Vagina (tissue), 2 donors: ENCODE data around the gene FST.

Source experiments
- CTCF ChIP-seq, 3 experiments: fragments of 450-650 bp in 2 of 3; fragments of 200-600 bp in 1 of 3; sonication (generic) in 1 of 3; IDR thresholded peaks; one replicate each; pipeline ENCODE4 v1.5.1; 2017 to 2019; ENCODE audit warnings: antibody characterized with exemption in 3 of 3, mild to moderate bottlenecking in 2 of 3, moderate library complexity in 2 of 3
- POLR2A ChIP-seq, 2 donors: fragments of 450-650 bp; IDR thresholded peaks; one replicate each; pipeline ENCODE4 v1.6.1; 2017; ENCODE audit warnings: antibody characterized with exemption in 2 of 2, mild to moderate bottlenecking in 2 of 2, moderate library complexity in 2 of 2
- POLR2AphosphoS5 ChIP-seq, 2 donors: sonication (generic); formaldehyde crosslinking; IDR thresholded peaks; one replicate each; pipeline ENCODE4 v1.9.0; 2017; ENCODE audit warnings: antibody characterized with exemption in 2 of 2, mild to moderate bottlenecking in 2 of 2, low read depth in 1 of 2; ENCODE audit not compliant: insufficient read depth in 1 of 2

GRCh38 chr5:53472720-53473510, 7.5 kb upstream of the FST start:
- no peak for TF ChIP-seq POLR2A (IDR thresholded peaks at IDR 0.05)
- no peak for TF ChIP-seq CTCF (IDR thresholded peaks at IDR 0.05)
- TF ChIP-seq POLR2AphosphoS5 (IDR thresholded peaks at IDR 0.05; ENCODE audit: insufficient read depth in 1 of 2, low read depth in 1 of 2): no peak
